SU-DHL-6 (cell line): Measurements from ENCODE around the gene OR2S2.

ENCODE experiments used
- EZH2phosphoT487 ChIP-seq: fragments of 200-600 bp; sonication (generic), shearing (Covaris generic); conservative IDR thresholded peaks from 2 replicates; pipeline ENCODE4 v1.6.1; 2018; ENCODE audit warnings: mild to moderate bottlenecking, antibody characterized with exemption, low read length, moderate library complexity, mixed read lengths
- TF ChIP-seq, protein P1 (sequence below): fragments of 200-600 bp; sonication (generic); IDR thresholded peaks from one replicate; pipeline ENCODE4 v1.5.1; 2017; ENCODE audit warnings: antibody characterized with exemption, mild to moderate bottlenecking, low read length, moderate library complexity; ENCODE audit not compliant: insufficient read depth, poor library complexity, severe bottlenecking

DNA sequence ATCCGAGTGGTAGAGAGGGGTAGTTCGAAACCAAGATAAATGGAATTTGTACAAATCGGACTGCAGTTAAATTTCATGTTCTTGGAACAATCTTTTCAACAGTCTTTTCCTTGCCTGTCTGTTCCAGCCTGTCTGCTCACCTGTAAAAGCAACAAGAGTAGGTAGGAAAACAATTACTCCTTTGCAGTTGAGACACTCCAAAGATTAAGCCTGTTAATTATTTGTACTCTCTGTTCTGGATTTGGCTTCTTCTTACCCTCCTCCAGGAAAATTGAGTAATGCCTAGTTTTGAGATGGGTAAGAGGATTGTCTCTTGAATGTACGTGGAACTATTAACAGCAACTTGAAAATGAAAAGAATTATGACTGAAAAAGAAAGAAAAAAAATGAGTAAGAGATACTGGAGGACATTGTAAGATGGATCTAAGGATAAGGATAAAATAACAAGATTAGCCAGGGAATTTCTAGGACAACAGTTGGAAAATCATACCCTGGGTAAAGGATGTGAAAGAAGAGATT is 24.3 kb downstream of the OR2S2 start:
- TF ChIP-seq EZH2phosphoT487 = no peak
- TF ChIP-seq, protein P1, sequence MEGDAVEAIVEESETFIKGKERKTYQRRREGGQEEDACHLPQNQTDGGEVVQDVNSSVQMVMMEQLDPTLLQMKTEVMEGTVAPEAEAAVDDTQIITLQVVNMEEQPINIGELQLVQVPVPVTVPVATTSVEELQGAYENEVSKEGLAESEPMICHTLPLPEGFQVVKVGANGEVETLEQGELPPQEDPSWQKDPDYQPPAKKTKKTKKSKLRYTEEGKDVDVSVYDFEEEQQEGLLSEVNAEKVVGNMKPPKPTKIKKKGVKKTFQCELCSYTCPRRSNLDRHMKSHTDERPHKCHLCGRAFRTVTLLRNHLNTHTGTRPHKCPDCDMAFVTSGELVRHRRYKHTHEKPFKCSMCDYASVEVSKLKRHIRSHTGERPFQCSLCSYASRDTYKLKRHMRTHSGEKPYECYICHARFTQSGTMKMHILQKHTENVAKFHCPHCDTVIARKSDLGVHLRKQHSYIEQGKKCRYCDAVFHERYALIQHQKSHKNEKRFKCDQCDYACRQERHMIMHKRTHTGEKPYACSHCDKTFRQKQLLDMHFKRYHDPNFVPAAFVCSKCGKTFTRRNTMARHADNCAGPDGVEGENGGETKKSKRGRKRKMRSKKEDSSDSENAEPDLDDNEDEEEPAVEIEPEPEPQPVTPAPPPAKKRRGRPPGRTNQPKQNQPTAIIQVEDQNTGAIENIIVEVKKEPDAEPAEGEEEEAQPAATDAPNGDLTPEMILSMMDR = no peak
